Esophagus squamous epithelium (tissue), 4 donors: ENCODE measurements around the gene ITIH5.

Experiments used
- POLR2A ChIP-seq, 4 donors: fragments of 450-650 bp; IDR thresholded peaks; one replicate each; pipeline ENCODE4 v1.6.1; 2017; ENCODE audit warnings: antibody characterized with exemption in 4 of 4, mild to moderate bottlenecking in 4 of 4, moderate library complexity in 3 of 4
- TF ChIP-seq, protein P1 (sequence below), 6 experiments: fragments of 450-650 bp in 4 of 6; fragments of 200-600 bp in 2 of 6; sonication (generic) in 2 of 6; IDR thresholded peaks; one replicate each; pipeline ENCODE4 v1.5.1; 2016 to 2019; ENCODE audit warnings: antibody characterized with exemption in 6 of 6, mild to moderate bottlenecking in 4 of 6, moderate library complexity in 4 of 6

DNA sequence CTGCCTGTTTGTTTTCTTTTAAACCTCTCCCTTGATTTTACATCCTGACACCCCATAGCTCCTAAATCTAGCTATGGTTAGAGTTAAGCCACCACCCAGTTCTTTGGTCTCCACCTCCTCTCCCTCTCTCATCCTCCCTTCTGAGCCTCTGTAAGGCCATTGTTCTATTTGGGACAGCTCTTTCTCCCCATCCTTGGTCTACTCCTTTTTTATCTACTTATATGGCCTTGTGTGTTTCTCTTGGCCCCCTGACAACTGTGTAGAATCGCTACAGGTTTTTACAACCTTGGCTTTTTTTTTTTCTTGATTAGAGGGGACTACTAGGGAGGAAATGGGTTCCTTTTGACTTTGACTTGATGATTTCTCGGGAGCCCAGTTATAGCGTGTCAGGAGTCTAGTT lies 3.4 kb upstream of the ITIH5 start:
- TF ChIP-seq POLR2A (IDR thresholded peaks at IDR 0.05), result no peak
- TF ChIP-seq, protein P1, sequence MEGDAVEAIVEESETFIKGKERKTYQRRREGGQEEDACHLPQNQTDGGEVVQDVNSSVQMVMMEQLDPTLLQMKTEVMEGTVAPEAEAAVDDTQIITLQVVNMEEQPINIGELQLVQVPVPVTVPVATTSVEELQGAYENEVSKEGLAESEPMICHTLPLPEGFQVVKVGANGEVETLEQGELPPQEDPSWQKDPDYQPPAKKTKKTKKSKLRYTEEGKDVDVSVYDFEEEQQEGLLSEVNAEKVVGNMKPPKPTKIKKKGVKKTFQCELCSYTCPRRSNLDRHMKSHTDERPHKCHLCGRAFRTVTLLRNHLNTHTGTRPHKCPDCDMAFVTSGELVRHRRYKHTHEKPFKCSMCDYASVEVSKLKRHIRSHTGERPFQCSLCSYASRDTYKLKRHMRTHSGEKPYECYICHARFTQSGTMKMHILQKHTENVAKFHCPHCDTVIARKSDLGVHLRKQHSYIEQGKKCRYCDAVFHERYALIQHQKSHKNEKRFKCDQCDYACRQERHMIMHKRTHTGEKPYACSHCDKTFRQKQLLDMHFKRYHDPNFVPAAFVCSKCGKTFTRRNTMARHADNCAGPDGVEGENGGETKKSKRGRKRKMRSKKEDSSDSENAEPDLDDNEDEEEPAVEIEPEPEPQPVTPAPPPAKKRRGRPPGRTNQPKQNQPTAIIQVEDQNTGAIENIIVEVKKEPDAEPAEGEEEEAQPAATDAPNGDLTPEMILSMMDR (IDR thresholded peaks at IDR 0.05), result no peak
